ENCODE data around the gene DENND1A. TPM values are rescaled to one million over a fixed set of nuclear protein-coding genes. Genes with fewer than 3 reads are reported as not detected.

Gene DENND1A
- total RNA-seq, 1 donor from 2014 or later: 37.3 TPM

GRCh38 chr9:123727332-123727731 lies 202.6 kb downstream of the DENND1A start:
- no peak for TF ChIP-seq CTCF (IDR thresholded peaks at IDR 0.05)
- intact Hi-C loops (cut with DNase I): no loop called here
- no peak overlapping the region for H3K27ac ChIP-seq
- no peaks in the 10 kb centered on the region for H3K9me3 ChIP-seq
- no peaks in the 10 kb centered on the region for H3K36me3 ChIP-seq
- no peak for DNase-seq (ENCODE audit: low spot score in 2 of 2)
- H3K27me3 ChIP-seq: no peaks in the 10 kb centered on the region
- H3K4me3 ChIP-seq: no peak overlapping the region
- H3K4me1 ChIP-seq: no peaks in the 10 kb centered on the region

- no peak for TF ChIP-seq CTCF (IDR thresholded peaks at IDR 0.05)
- Histone ChIP-seq H3K4me1 (no peaks in the 10 kb centered on the region), H3K27me3 (no peaks in the 10 kb centered on the region), H3K4me3 (no peak overlapping the region), H3K27ac (no peak overlapping the region), H3K36me3 (no peaks in the 10 kb centered on the region), H3K9me3 (no peaks in the 10 kb centered on the region)
- intact Hi-C loops (cut with DNase I): no loop called here
- no peak for DNase-seq (ENCODE audit: low spot score in 2 of 2)
Observed at GRCh38 chr9:123725389-123725788, 204.5 kb downstream of the DENND1A start.

DNA sequence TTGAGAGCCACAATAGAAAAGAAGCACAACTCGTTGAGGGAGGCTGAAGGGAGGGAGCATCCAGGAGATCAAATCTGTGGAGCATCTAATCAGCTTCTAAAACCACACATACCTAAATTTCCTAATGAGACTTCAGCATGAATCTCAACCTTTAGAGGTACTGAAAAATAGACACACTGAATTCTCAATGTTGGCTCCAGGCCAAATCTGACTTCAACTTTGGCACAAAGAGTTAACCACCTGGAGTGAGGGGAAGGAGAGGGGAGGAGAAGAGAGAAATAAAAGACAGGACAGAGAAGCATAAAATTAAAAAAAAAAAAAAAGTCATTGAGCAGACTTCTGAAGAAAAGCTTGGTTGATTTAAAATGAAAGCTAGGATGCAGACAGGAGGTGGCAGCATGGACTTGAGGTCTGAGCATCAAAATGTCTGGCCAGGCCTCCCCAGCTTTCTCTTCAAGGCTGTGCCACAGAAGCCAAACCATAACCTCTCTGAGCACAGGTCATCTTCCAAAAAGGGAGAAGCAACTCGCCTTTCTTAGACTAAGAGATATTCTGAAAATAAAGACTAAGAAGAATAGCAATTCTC lies 205.6 kb downstream of the DENND1A start:
- Histone ChIP-seq H3K27me3 (no peaks in the 10 kb centered on the region), H3K4me3 (no peak overlapping the region), H3K4me1 (no peaks in the 10 kb centered on the region), H3K27ac (no peak overlapping the region), H3K9me3 (no peaks in the 10 kb centered on the region), H3K36me3 (no peaks in the 10 kb centered on the region)
- intact Hi-C loops (cut with DNase I): no loop called here
- TF ChIP-seq CTCF (IDR thresholded peaks at IDR 0.05): no peak
- no peak for DNase-seq (ENCODE audit: low spot score in 2 of 2)

GRCh38 chr9:123723135-123723875 lies 206.6 kb downstream of the DENND1A start:
- no peak for TF ChIP-seq CTCF (IDR thresholded peaks at IDR 0.05)
- no peaks in the 10 kb centered on the region for H3K36me3 ChIP-seq
- intact Hi-C loops (cut with DNase I): no loop called here
- H3K9me3 ChIP-seq: no peaks in the 10 kb centered on the region
- H3K4me3 ChIP-seq: no peak overlapping the region
- no peak overlapping the region for H3K27ac ChIP-seq
- H3K27me3 ChIP-seq: no peaks in the 10 kb centered on the region
- no peak for DNase-seq (ENCODE audit: low spot score in 2 of 2)
- no peaks in the 10 kb centered on the region for H3K4me1 ChIP-seq

- TF ChIP-seq CTCF (IDR thresholded peaks at IDR 0.05): no peak
- intact Hi-C loops (cut with DNase I): no loop called here
- DNase-seq (ENCODE audit: low spot score in 2 of 2): no peak
- Histone ChIP-seq H3K4me1 (no peaks in the 10 kb centered on the region), H3K27me3 (no peaks in the 10 kb centered on the region), H3K36me3 (no peaks in the 10 kb centered on the region), H3K4me3 (no peak overlapping the region), H3K27ac (no peak overlapping the region), H3K9me3 (no peaks in the 10 kb centered on the region)
Observed at GRCh38 chr9:123722378-123722777, 207.5 kb downstream of the DENND1A start.

Data from ascending aorta (tissue), 2 donors.